ENCODE data around the gene PGF.
"Not testable (repeated sequence)": the region's sequence is repeated elsewhere in the genome, so short reads cannot be mapped to it uniquely, and the experiment has no call there.

Gene PGF

DNA sequence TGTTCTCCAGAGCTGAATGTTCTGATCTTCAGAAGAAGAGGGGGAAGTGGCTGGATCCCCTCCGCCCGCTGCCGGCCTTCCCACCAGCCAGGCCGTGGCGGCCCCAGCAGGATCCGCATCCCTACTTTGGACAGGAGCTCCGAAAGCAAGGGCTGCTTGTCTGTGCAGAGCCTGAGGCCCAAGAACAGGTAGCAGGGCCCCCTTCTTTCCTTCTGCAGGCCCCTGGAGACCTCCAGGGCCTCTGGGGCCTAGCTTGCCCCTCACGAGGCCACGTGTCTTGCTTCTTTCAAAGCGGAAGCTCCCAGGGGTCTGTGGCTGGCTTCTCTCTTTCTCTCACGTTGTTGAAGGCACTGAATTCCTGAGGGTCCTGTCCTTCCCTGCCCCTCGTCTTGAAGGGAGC lies 13.2 kb downstream of the PGF start:
- DNase-seq (ENCODE audit: low spot score): no peak

DNA sequence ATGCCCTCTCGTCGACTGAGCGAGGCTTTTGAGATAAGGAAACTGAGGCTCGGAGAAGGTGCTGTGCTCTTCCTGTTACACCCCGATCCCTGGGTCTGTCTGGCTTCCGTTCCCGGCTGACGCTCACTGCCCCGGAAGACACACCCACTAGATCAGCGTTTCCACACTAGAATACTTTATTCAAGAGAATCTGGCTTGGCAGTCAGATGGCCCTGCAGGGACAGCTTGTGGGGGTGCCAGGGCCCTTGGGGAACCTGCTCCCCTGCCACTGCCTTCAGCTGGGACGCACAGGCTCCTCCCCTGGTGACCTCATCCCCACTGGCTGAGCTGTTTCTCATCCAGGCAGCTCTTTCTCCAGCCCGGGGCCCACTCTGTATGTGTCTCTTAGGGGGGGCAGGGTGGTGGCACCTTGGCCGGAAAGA lies 13.7 kb downstream of the PGF start:
- peak; percentile 78 for DNase-seq (ENCODE audit: low spot score)

DNA sequence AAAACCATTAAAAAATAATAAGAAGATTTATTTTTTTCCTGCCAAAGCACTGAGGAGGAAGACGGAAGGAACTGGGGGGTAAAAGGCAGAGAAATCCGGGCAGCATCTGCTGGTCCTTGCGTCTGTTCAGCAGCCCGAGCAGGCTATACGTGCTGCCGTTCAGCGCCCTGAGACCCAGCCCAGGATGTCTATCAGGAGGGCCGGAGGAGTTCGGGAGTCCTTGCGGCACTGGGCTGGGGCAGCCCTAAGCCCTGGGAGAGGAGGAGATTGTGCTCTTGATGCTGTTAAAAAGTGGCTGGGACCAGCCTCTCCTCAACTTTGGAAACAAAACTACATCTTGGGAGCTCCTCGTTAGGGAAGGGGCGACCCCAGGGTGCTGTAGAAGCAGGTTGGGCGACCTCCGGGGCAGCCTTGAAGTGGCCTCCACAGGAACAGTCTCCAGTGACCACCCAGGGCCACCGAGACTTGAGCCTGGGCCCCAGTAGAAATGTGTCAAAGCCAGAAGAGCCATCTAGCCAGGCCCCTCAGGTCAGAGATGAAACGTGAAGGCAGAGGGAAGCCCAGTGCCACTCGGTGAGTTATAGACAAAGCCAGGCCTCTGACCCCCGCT lies 14.3 kb downstream of the PGF start:
- no peak for DNase-seq (ENCODE audit: low spot score)

DNA sequence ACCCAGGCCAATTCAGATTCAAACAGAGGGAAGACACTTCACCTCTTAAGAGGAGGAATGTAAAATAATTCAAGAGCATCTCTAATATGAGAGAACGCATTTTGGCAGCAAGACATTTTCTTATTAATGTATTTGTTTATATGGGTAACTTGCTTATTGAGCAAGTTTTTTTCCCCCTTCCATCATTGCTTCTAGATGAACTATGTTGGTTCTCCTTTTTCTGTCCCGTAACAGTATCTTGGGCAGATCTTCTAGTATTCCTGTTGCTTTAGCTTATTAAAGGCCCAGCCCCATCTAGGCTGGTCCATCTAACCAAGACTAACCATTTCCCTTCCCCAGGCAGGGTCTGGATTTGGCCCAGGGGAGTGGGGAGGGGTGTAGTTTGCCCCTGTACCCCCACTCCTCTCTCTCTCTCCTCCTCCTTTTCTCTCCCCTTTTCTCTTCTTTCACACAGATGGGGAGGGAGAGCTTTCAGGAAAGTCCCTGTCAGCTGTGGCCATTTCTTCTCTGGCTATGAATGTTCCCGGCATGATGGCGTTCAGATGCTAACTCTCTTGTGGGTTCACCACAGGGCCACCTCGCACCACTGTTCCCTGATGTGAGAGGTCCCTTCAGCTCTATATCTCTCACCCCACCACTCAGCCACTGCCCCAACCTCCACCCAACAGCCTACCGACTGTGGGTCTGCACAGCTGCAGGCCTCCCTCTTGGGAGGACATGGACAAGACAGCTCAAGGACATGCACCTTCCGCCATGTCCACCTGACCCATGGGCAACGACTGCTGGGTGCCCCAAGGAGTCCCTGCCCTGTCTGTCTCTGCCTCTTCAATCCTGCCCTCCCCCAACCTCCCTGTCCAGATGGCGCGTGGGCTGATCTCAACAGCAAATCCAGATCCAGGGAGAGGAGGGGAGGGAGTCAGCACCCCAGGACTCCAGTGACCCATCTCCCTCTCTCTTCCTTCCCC lies 16.6 kb downstream of the PGF start:
- DNase-seq (ENCODE audit: low spot score): no peak

DNA sequence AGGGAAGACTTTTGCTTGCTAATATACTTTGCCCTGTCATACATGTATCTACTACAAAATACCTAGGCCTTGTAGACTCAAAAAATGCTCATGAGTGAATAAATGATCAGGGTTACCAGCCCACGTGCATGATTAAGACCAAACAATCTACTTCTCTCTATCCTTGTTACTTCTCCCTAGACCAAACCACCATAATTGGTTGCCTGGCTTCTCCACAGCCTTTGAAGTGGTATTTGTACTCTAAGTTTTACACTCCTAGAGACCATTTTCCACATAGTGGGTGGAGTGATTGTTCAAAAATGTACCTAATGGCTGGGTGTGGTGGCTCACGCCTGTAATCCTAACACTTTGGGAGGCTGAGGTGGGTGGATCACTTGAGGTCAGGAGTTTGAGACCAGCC lies 18.2 kb downstream of the PGF start:
- DNase-seq (ENCODE audit: low spot score): no peak

DNA sequence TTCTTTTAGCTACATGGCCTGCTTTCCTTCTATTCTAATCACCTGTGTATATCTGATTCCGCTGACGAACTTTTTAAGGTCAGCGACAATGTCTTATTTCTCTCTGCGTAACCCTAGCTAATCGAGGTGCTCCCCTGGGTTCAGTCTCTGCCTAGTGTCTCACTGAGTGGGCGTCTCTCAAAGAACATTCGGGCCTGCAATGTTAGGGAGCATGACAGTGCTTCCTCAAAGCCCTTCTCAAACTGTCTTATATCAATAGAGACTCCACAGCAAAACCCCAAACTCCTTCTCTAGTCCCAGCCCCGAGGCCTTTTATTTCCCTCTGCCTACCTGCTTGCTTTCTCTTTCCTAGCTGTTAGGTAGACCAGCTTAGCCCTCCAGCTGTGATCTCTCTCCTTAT lies 18.7 kb downstream of the PGF start:
- no peak for DNase-seq (ENCODE audit: low spot score)

DNA sequence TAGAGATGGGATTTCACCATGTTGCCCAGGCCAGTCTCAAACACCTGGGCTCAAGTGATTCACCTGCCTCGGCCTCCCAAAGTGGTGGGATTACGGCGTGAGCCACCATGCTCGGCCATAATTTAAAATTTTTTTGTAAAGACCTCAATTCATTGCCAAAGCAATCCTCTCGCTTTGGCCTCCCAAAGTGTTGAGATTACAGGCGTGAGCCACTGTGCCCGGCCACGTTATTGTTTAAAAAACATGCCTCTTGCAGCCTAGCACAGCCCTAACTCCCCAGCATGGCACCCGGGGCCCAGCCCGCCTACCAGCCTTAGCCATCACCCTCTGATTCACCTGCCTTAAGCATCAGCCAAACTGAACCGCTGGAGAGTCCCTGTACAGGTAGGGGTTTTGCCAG lies 19.2 kb downstream of the PGF start:
- DNase-seq (ENCODE audit: low spot score): no peak

DNA sequence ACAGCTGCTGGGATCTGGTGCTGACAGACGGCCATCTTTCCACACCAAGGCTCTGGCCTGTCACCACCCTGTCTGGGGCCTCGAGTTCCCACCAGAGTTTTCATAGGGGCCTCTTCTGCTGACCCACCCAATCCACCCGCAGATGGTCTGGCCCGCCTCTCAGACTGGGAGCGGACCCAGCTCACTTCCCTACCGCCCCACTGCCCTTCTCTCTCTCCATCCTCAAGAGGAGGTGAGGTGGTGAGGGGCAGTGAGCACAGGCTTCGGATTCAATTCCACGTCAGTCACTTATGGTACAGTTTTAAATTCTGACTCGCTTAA lies 20.1 kb downstream of the PGF start:
- DNase-seq (ENCODE audit: low spot score): no peak

DNA sequence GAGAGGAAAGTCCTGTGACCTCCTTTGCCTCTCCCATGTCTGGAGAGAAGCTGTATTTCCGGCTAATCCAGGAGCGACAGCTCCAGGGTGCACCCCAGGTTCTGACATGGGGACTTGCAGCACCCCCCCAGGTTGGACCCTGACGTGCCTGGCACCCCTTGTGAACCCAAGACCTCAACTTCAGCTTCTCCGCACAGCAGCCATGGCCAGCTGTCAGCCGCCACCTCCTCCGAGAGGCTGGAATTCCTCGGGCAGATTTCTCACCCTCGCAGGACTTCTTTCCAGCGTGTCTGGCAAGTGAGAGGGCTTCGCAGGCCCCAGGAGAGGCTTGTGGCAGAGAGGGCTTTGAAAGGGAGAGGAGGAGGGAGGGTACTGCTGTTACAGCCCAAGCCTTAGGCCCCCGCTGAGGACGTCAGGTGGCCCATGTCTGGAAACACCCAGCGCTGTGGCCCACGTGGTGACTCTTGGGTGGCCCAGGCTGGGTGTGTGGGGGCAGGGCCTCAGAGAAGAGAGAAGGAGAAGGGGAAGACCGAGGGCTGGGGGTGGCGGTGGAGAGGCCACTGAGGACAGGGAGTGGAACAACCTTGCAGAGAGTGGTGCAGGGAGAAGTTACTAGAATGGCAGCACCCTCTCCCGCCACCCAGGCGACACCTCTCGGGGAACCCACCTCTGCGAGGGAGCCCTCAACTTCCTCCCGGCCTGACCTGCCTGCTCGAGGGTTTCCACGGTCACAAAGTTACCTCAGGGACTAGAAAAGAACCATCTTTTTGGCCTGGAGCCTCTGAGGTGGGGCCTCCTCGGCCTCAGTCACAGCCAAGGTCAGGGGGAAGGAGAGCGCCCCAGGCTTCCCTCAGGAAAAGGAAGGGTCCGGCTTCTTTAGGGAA lies 20.7 kb downstream of the PGF start:
- no peak for DNase-seq (ENCODE audit: low spot score)

DNA sequence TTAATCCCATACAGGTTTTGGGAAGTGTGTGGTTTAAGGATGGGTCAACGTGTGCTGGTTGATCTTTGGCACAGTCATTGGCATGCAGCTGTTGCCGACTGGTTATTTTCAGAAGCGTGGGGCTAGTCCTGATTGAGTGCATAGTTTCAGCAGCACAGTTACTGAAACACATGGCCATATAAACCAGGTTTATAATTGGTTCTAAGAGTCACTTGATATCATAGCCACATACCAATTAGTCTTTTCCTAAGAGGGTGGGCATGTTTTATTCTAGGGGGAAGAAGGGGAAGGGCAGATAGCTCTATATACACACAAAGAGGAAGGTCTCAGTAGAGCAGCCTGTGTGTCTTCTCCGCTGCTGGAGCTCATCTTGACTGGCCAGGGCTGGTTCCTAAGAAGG lies 21.4 kb downstream of the PGF start:
- no peak for DNase-seq (ENCODE audit: low spot score)

DNA sequence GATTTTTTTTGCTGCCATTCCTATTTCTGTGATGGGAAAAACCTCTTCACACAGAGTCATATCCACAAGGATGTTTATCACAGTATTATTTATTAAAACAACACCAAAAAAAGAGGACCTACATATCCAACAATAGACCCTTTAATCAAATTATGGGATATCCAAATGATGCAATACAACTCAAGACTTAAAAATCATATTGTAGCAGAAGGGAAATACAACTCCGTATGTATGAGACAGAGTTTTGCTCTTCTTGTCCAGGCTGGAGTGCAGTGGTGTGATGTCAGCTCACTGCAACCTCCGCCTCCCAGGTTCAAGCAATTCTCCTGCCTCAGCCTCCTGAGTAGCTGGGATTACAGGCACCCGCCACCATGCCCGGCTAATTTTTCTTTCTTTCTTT lies 22.5 kb downstream of the PGF start:
- not testable (repeated sequence) for DNase-seq (ENCODE audit: low spot score)

DNA sequence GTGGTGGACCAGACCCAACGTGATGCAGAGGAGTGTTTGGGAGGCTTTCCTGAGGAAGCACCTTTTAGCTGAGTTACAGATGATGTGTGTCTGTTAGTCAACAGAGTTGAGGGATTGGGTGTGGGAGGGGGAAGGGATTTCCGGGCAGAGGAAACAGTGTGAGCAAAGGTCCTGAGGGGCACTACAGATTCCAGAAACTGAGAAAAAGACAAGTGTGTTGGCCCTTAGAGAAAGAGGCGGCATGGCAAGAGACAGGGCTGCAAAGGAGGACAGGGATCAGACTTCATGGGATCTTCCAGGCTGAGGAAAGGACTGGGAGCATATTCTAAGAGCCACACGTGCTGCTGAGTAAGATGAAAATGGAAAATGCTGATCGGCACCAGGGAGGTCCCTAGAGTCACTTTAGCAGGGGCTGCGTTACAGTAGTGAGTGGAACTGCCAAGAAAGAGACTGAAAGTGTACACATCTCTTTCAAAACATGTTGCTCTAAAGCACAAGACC lies 22.9 kb downstream of the PGF start:
- no peak for DNase-seq (ENCODE audit: low spot score)

DNA sequence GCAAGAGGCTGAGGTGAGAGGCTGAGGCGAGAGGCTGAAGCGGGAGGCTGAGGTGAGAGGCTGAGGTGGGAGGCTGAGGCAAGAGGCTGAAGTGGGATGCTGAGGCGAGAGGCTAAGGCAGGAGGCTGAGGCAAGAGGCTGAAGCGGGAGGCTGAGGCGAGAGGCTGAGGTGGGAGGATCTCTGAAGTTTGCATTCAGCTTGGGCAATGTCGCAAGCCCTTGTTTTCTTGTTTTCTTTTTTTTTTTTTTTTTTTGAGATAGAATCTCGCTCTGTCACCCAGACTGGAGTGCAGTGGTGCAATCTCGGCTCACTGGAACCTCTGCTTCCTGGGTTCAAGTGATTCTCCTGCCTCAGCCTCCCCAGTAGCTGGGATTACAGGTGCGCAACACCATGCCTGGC lies 23.7 kb downstream of the PGF start:
- DNase-seq (ENCODE audit: low spot score): not testable (repeated sequence)

DNA sequence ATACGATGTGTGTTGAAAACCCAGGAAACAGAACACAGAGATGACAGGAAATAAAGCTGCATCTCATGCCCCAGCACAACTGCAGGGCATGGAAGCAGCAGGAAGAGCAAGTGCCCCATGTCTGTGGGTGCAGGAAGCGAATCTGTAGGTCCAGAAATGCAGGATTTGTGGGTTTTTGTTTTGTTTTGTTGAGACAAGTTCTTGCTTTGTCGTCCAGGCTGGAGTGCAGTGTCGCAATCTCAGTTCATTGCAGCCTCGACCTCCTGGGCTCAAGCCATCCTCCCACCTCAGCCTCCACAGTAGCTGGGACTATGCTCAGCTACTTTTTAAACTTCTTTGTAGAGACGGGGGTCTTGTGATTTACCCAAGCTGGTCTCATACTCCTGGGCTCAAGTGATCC lies 26.2 kb downstream of the PGF start:
- DNase-seq (ENCODE audit: low spot score): no peak

DNA sequence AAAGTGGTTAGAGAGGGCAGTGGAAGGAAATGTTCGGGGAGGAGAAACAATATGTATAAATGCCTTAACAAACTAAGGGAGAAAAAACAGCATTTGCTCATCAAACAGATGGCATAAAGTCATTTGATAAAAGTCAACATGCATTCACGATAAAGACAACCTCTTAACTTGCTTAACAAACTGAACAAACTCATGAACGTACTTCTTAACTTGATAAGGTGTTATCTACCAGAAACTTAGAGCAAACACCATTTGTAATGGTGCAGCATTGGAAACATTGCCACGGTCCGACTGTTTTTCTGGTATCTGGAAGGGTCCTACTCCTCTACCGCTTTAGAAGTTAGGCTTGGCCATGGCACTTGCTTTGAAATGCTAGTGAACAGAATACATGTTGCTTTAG lies 28.2 kb downstream of the PGF start:
- no peak for DNase-seq (ENCODE audit: low spot score)

DNA sequence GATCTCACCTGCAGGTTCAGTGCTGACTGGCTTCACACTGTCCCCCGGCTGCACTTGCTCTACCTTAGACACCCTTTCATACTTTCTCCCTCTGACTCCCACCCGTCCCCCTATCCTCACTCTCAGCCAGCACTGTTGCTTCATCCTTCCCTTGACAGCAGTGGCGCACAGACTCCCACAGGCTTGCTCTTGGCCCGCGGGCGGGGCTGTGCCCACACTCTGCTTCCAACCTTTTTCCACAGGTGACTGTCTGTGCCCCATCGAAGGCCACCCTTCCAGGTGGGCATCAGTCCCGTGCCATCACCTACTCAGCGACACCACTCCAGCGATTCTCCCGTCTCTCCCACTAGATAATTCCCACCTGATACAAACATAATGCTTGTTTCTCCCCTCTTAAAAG lies 31.3 kb downstream of the PGF start:
- DNase-seq (ENCODE audit: low spot score): no peak

DNA sequence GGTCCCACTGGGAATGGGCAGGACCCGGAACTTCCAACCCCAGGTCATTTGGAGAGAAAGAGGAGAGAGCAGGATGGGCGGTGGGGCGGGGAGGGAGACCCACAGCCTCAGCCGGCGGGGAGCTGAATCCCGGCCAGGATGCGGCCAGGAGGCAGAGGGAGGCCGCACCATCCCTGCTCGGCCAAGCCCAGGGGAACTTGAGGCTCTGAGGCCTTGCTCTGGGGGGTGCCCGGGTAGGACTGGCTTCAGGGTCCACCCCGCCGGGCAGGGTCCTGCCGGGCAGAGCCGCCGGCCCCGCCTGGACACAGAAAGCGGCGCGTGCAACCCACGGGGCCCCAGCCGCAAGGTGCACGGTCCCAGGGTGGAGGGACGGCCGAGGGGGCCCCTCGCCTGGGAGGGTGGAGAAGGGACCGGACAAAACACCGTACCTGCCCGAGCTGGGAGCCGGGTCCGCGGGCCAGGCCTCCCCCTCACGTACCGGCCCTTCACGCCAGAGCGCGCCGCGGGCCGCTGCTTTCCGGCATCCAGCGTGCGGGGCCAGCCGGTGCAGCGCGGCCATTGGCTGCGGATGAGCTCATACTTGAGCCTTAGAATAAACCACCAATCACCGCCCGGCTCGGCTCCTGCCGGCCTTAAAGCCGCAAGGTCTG lies 32.5 kb downstream of the PGF start, which contains the start of gene RPS6KL1:
Gene RPS6KL1, minus strand, starts transcription at position 509 of the 650 bp plus-strand sequence. CDS start 1,719 bp downstream, outside the sequence.
- peak; percentile 97 for DNase-seq (ENCODE audit: low spot score)

DNA sequence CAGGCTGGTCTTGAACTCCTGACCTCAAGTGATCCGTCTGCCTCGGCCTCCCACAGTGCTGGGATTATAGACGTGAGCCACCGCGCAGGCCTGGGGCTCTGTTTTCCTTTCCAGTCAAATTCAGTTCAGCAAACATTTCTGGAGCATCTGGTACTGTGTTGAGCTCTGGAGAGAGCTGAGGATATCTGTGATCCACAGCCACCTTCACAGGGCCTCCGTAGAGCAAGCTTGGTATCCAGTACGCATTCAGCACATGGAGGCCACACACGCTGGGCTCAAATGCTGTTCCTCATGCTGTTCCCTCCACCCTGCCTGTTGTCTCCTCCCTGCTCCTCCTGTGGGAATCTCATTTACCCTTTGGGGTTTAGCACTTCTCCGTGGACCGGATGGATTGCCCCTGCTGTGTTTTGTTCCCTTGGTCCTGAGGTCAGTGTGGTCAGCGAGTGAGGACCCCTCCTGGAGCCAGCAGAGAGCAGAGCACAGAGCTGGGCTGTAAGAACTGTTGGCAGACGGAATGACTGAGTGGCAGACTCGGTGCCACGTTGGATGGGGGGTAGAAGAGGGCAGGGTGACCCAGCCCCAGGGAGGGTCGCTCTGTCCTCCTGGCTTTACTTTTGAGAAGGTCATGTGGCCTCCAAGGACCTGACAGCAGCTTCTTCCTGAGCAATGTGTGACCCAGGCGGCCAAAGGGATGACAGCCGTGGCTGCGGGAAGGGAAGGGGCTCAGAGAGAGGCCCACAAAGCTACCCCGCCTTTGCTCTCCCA lies 33.2 kb downstream of the PGF start:
- no peak for DNase-seq (ENCODE audit: low spot score)

DNA sequence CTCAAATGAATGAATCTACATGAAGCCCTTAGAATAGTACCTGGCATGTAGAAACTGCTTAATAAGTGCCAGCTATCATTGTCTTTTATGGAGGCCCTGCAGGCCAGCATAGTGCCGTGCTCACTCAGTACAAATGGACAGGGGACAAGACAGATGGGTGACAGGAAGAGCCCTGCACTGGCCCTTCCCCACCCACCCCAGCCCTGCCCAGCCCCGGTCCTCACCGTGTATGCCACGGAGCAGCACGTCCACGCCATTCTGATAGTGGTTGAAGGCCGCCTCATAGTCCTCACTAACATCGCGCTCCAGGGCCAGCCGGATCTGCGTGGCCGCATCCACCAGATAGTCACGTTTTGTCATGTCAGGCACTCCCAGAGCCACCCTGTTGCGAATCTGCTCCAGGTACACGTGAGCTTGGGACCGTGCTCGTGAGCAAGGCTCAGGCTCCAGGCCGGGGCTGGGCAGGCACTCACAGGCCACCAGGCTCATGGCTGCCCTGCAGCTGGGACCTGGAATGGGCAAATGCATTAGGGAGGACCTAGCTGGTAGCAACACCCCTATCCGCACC lies 34.3 kb downstream of the PGF start:
- no peak for DNase-seq (ENCODE audit: low spot score)

DNA sequence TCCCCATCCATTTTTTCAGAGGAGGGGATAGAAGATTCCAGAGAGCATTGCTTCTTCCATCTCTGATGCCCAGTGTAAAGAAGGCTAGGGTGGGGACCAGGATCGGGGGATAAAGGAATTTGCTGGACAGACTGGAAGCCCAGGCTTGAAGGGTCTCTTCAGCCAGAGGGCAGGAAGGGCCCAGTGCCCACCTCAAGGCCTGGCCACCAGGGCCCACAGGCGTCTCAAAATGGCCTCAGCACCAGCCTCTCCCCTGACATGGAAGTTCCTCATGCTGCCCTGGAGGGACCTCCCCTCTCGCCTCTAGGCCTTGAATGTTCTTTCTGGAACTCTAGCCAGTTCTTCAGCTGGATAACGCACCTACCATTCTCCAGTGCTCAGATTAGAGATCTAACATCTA lies 35.1 kb downstream of the PGF start:
- DNase-seq (ENCODE audit: low spot score): no peak

Data from AG08396 (cell line).